ENCODE results near the gene ACP7.

The ACP7 gene

DNA sequence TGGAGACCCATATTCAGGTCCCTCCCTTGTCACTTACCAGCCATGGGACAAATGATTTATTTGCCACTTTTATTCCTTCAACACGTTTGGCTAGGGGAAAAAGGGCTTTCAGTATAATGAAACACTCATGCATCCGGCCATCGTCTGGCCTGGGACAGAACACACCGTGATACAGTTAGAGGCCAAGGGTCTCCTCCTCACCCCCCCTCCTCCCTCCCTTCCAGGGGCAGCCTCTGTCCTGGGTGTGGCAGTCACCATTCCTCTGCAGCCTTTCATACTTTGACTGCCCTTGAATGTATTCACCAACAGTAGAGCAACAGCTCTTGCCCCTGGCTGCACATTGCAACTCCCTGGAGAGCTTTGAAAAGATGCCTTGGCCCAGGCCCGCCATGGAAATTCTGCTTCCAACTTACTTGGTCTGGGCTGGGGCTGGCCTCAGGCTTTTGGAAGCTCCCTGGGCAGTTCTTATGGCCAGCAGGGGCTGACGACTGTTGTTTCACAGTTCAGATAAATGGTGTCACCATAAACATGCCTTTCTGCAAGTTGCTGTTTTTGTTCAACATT lies 44.4 kb downstream of the ACP7 start:
- H3K9me3 ChIP-seq (ENCODE audit: insufficient read depth, low read length, severe bottlenecking), result no peaks in the 10 kb centered on the region
- H3K4me1 ChIP-seq (ENCODE audit: insufficient read depth, low read length), result peaks cover 25% of the 10 kb centered on the region
- DNase-seq (no peak), ATAC-seq (ENCODE audit: insufficient read depth, low read depth) (no peak)
- H3K9ac ChIP-seq (ENCODE audit: low read depth, low read length), result no peak overlapping the region
- no peak overlapping the region for H3K27ac ChIP-seq (ENCODE audit: low read length)
- no peak for TF ChIP-seq CTCF (IDR thresholded peaks at IDR 0.05; ENCODE audit: borderline replicate concordance, extremely low read depth, low read length, poor library complexity, severe bottlenecking)
- no peak for TF ChIP-seq EZH2 (IDR thresholded peaks at IDR 0.05; ENCODE audit: borderline replicate concordance, low read depth, low read length, severe bottlenecking)
- H3K79me2 ChIP-seq (ENCODE audit: insufficient read depth, low read length), result peaks cover 83% of the 10 kb centered on the region
- no peaks in the 10 kb centered on the region for H3K27me3 ChIP-seq (ENCODE audit: insufficient read depth, low read length, poor library complexity)
- no peaks in the 10 kb centered on the region for H3K36me3 ChIP-seq (ENCODE audit: insufficient read depth, low read length)
- peak overlapping the region; percentile 75; the same call in 1 of the 2 replicates for H3K4me2 ChIP-seq (ENCODE audit: insufficient read depth, low read length)
- H2AFZ ChIP-seq (ENCODE audit: low read depth, low read length), result no peak overlapping the region
- H4K20me1 ChIP-seq (ENCODE audit: insufficient read depth, low read length), result peaks cover 58% of the 10 kb centered on the region
- H3K4me3 ChIP-seq (ENCODE audit: low read depth in 1 of 2, low read length in 2 of 2), result no peak overlapping the region

GRCh38 chr19:39129116-39129515 lies 44.9 kb downstream of the ACP7 start:
- peaks cover 88% of the 10 kb centered on the region for H3K79me2 ChIP-seq (ENCODE audit: insufficient read depth, low read length)
- no peak overlapping the region for H2AFZ ChIP-seq (ENCODE audit: low read depth, low read length)

GRCh38 chr19:39130337-39131254 lies 46.4 kb downstream of the ACP7 start:
- Histone ChIP-seq H3K36me3 (ENCODE audit: insufficient read depth, low read length) (no peaks in the 10 kb centered on the region), H4K20me1 (ENCODE audit: insufficient read depth, low read length) (peaks cover 71% of the 10 kb centered on the region), H3K4me1 (ENCODE audit: insufficient read depth, low read length) (peaks cover 21% of the 10 kb centered on the region), H3K4me3 (ENCODE audit: low read depth in 1 of 2, low read length in 2 of 2) (no peak overlapping the region), H3K4me2 (ENCODE audit: insufficient read depth, low read length) (no peak overlapping the region), H3K27ac (ENCODE audit: low read length) (no peak overlapping the region), H3K27me3 (ENCODE audit: insufficient read depth, low read length, poor library complexity) (no peaks in the 10 kb centered on the region), H2AFZ (ENCODE audit: low read depth, low read length) (no peak overlapping the region), H3K9me3 (ENCODE audit: insufficient read depth, low read length, severe bottlenecking) (no peaks in the 10 kb centered on the region), H3K79me2 (ENCODE audit: insufficient read depth, low read length) (peaks cover 99% of the 10 kb centered on the region), H3K9ac (ENCODE audit: low read depth, low read length) (no peak overlapping the region)
- ATAC-seq (ENCODE audit: insufficient read depth, low read depth) (no peak), DNase-seq (no peak)
- no peak for TF ChIP-seq CTCF (IDR thresholded peaks at IDR 0.05; ENCODE audit: borderline replicate concordance, extremely low read depth, low read length, poor library complexity, severe bottlenecking)
- TF ChIP-seq EZH2 (IDR thresholded peaks at IDR 0.05; ENCODE audit: borderline replicate concordance, low read depth, low read length, severe bottlenecking), result no peak

More at GRCh38 chr19:39129116-39129515, 44.9 kb downstream of the ACP7 start:
- H3K9me3 ChIP-seq (ENCODE audit: insufficient read depth, low read length, severe bottlenecking), result no peaks in the 10 kb centered on the region
- H3K27ac ChIP-seq (ENCODE audit: low read length), result no peak overlapping the region
- ATAC-seq (ENCODE audit: insufficient read depth, low read depth) (no peak), DNase-seq (no peak)
- no peak overlapping the region for H3K9ac ChIP-seq (ENCODE audit: low read depth, low read length)
- TF ChIP-seq CTCF (IDR thresholded peaks at IDR 0.05; ENCODE audit: borderline replicate concordance, extremely low read depth, low read length, poor library complexity, severe bottlenecking) (no peak), EZH2 (IDR thresholded peaks at IDR 0.05; ENCODE audit: borderline replicate concordance, low read depth, low read length, severe bottlenecking) (no peak)
- H3K27me3 ChIP-seq (ENCODE audit: insufficient read depth, low read length, poor library complexity), result no peaks in the 10 kb centered on the region
- H4K20me1 ChIP-seq (ENCODE audit: insufficient read depth, low read length), result peaks cover 62% of the 10 kb centered on the region
- peaks cover 25% of the 10 kb centered on the region for H3K4me1 ChIP-seq (ENCODE audit: insufficient read depth, low read length)
- H3K4me3 ChIP-seq (ENCODE audit: low read depth in 1 of 2, low read length in 2 of 2), result no peak overlapping the region
- no peaks in the 10 kb centered on the region for H3K36me3 ChIP-seq (ENCODE audit: insufficient read depth, low read length)
- H3K4me2 ChIP-seq (ENCODE audit: insufficient read depth, low read length), result no peak overlapping the region
